GM18499 (cell line): ENCODE results near the gene CFAP206.

Experiments
- ATAC-seq: cut with Tn5 transposase; IDR thresholded peaks from one replicate; pipeline ENCODE4 v1.9.1; 2021; ENCODE audit warnings: moderate number of reproducible peaks; ENCODE audit not compliant: insufficient read depth, unreplicated experiment

CFAP206 gene

DNA sequence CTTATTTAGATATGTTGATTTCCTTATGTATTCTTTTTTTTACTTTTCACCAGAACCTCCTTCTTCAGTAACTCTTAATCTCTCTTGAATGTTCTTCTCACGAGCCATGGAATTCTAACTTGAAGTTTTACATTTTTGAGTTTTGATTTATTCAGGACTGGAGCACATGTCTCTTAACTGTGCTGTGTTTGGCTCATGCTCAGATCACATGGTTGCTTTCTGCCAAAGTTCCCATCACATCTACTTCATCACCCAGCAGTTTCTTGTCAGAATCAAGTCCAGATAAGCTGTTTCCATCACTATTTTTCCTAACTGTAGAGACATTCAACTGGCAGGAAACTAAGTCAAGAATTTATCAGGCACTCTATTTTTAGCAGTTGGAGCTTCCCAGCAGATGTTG, 96.7 kb downstream of the CFAP206 start:
- no peak for ATAC-seq
